ENCODE results near the gene ABCA13.

Gene ABCA13

DNA sequence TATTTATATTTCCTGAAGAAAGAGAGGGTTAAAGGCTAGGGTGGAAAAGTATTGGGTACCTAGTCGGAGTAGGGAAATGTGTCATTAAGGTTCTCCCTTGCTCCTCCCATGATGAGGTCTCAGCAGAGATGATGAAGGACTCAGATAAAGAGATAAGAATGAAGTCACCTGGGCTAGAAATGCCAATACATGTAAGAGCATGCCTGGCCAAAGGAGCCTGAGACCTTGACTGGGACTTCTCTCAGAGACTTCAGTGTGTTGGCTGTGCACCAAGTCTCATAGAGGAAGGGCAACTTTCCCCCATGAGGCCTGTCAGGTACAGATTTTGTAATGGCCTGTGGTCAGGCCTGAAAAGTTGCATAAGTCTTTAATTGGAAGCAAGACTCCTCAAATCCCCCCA lies 392.1 kb downstream of the ABCA13 start:
- H3K4me3 ChIP-seq (ENCODE audit: low read length) = no peak overlapping the region
- DNase-seq (ENCODE audit: low read depth) = peak; percentile 88
- TF ChIP-seq, protein P1, sequence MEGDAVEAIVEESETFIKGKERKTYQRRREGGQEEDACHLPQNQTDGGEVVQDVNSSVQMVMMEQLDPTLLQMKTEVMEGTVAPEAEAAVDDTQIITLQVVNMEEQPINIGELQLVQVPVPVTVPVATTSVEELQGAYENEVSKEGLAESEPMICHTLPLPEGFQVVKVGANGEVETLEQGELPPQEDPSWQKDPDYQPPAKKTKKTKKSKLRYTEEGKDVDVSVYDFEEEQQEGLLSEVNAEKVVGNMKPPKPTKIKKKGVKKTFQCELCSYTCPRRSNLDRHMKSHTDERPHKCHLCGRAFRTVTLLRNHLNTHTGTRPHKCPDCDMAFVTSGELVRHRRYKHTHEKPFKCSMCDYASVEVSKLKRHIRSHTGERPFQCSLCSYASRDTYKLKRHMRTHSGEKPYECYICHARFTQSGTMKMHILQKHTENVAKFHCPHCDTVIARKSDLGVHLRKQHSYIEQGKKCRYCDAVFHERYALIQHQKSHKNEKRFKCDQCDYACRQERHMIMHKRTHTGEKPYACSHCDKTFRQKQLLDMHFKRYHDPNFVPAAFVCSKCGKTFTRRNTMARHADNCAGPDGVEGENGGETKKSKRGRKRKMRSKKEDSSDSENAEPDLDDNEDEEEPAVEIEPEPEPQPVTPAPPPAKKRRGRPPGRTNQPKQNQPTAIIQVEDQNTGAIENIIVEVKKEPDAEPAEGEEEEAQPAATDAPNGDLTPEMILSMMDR (IDR thresholded peaks at IDR 0.05; ENCODE audit: insufficient read depth, low read depth, low read length, missing control alignments) = no peak

DNA sequence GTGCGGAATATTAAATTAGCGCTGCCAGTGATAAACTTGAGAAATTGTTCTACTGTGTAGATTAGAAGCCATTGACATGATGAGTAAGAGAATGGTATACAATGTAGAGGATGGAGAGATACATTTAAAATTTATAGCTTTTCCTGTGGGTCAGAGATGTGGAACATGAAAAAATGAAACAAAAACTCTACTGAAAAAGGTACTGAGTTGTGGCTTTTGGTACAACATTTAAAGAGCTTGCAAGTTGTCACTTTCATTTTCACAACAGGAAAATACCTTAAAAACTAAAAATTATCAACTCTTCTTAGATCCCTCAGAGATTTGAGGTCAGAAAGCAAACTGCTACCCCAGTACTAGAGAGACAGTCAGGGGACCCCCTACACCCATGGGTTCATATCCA lies 404.3 kb downstream of the ABCA13 start:
- no peak for DNase-seq (ENCODE audit: low read depth)
- TF ChIP-seq, protein P1 (IDR thresholded peaks at IDR 0.05; ENCODE audit: insufficient read depth, low read depth, low read length, missing control alignments) = no peak

DNA sequence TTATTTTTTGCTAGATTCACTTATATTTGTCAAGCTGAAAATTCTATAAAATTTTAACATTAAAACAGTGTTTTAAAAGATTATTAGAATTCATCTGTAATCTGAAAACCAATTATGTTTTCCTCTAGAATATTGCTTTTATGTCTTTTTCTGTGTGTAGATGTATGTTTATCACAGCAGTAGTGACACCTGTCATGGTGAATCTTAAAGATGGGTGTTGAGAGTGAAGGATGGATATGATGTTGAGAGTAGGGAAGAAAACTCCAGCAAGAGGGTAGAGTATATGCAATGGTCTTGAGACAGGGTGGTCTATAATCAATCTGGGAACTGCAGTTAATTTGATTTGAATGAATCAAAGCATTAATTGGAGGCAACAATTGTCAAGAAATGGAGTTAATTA lies 416.2 kb downstream of the ABCA13 start:
- no peak for DNase-seq (ENCODE audit: low read depth)
- no peak overlapping the region for H3K4me3 ChIP-seq (ENCODE audit: low read length)
- TF ChIP-seq, protein P1 (IDR thresholded peaks at IDR 0.05; ENCODE audit: insufficient read depth, low read depth, low read length, missing control alignments) = no peak

More for the DNA sequence above, 404.3 kb downstream of the ABCA13 start:
- H3K4me3 ChIP-seq (ENCODE audit: low read length) = no peak overlapping the region

DNA sequence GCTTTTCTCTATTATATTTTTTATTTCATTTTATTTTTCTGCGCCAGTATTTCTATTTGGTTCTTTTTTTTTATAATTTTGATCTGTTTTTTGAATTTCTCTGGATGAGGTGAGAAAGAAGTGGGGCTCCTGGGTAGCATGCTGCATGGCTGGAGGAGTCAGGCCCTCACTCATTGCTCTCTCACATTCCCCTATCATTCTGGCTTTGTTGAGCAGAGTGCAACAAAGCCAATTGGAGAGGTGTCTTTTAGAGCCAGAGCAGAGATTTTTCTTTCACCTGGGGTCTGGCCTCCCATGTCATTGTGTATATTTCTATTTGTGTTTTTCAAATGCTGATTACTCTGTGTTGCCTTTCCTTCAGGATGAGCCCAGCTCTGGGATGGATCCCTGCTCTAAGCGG lies 423.1 kb downstream of the ABCA13 start:
- no peak overlapping the region for H3K4me3 ChIP-seq (ENCODE audit: low read length)
- no peak for DNase-seq (ENCODE audit: low read depth)
- TF ChIP-seq, protein P1 (IDR thresholded peaks at IDR 0.05; ENCODE audit: insufficient read depth, low read depth, low read length, missing control alignments) = no peak

DNA sequence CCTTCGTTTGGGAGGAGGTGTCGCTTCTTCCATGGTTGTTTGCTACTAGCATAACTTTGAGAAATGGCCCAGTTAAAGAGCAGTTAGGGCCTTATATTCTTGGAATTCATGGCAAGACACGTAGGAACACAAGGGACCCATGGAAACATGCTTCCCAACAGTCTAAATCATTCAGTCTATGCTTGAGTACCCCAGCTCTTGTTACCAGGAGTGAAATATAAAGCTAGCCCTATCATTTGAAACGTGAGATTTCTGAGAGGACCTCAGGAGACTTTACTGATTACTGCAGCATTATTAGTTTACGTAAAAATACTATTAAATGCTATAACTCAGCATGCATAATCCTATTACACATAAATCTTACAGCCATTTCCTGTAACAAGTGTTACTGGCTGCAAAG lies 424.5 kb downstream of the ABCA13 start:
- no peak overlapping the region for H3K4me3 ChIP-seq (ENCODE audit: low read length)
- TF ChIP-seq, protein P1 (IDR thresholded peaks at IDR 0.05; ENCODE audit: insufficient read depth, low read depth, low read length, missing control alignments) = no peak
- no peak for DNase-seq (ENCODE audit: low read depth)

DNA sequence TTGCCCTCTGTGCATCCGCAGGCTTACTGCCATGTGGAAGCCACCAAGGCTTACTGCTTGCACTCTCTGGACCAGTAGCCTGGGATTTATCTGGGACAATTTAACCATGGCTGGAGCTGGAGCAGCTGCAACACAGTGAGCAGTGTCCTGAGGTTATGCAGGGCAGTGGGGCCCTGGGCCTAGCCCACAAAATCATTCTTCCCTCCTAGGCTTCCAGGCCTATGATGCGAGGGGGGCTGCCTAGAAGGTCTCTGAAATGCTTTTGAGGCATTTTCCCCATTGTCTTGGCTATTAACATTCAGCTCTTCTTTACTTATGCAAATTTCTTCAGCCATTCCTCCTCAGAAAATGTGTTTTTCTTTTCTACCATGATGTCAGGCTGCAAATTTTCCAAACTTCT lies 439.4 kb downstream of the ABCA13 start:
- TF ChIP-seq, protein P1 (IDR thresholded peaks at IDR 0.05; ENCODE audit: insufficient read depth, low read depth, low read length, missing control alignments) = no peak

DNA sequence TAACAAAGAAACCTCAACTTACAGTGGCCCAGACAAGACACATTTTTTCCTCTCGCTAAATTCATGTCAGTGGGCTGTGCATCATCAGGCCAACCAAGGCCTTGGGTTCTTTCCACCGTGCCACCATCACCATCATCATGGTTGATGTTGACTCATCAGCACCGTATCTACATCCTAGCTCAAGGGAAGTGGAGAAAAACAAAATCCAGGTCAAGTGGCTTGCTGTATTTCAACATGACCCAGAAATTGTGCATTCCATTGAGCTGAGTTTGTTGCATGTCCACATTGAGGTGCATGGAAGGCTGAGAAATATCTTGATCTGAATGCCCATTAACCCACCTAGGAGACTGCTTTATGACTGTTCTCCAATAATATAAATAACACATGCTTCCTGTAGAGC lies 440.7 kb downstream of the ABCA13 start:
- peak; percentile 34 for DNase-seq (ENCODE audit: low read depth)
- no peak overlapping the region for H3K4me3 ChIP-seq (ENCODE audit: low read length)
- TF ChIP-seq, protein P1 (IDR thresholded peaks at IDR 0.05; ENCODE audit: insufficient read depth, low read depth, low read length, missing control alignments) = no peak

More for the DNA sequence above, 439.4 kb downstream of the ABCA13 start:
- no peak for DNase-seq (ENCODE audit: low read depth)
- no peak overlapping the region for H3K4me3 ChIP-seq (ENCODE audit: low read length)

Measured in epithelial cell of esophagus (primary cell).